ENCODE measurements around the gene ESPL1. TPM values are rescaled to one million over a fixed set of nuclear protein-coding genes. Genes with fewer than 3 reads are reported as not detected.

The ESPL1 gene
- polyA plus RNA-seq, 1 donor (not counting 4 experiments of a cell fraction or from before 2014, with no cell fraction given), result 3.7 TPM

GRCh38 chr12:53320352-53321195, 52.5 kb downstream of the ESPL1 start:
- TF ChIP-seq CTCF (optimal IDR thresholded peaks at IDR 0.05 in 1 of 3, IDR thresholded peaks at IDR 0.05 in 1 of 3, conservative IDR thresholded peaks at IDR 0.05 in 1 of 3; ENCODE audit: extremely low read depth in 1 of 3, insufficient read depth in 2 of 3, low read length in 3 of 3), result no peak
- TF ChIP-seq EZH2 (IDR thresholded peaks at IDR 0.05; ENCODE audit: low read length), result no peak
- Histone ChIP-seq H2AFZ (ENCODE audit: control insufficient read depth, low read length) (peak overlapping the region; percentile 98), H3K27me3 (ENCODE audit: control insufficient read depth, extremely low read depth, insufficient read depth, low read length) (no peaks in the 10 kb centered on the region), H3K9me3 (ENCODE audit: control insufficient read depth, low read depth, low read length) (no peaks in the 10 kb centered on the region), H3K27ac (ENCODE audit: control insufficient read depth, insufficient read depth, low read length) (peak overlapping the region; percentile 85), H3K4me1 (ENCODE audit: control insufficient read depth, extremely low read depth, insufficient read depth, low read length) (peaks cover 21% of the 10 kb centered on the region), H3K4me2 (ENCODE audit: control insufficient read depth, extremely low read depth, insufficient read depth, low read depth, low read length) (peak overlapping the region; percentile 94), H3K9me1 (ENCODE audit: control insufficient read depth, extremely low read depth, insufficient read depth, low read length) (no peaks in the 10 kb centered on the region), H3K36me3 (ENCODE audit: control insufficient read depth in 2 of 2, extremely low read depth in 1 of 2, insufficient read depth in 2 of 2, low read length in 2 of 2) (peaks cover 6 to 8% of the 10 kb centered on the region in 2 experiments), H3K4me3 (ENCODE audit: control insufficient read depth in 2 of 3, extremely low read depth in 1 of 3, insufficient read depth in 2 of 3, low read depth in 1 of 3, low read length in 3 of 3) (peak overlapping the region; percentile 77 to 100 (median 93)), H3K79me2 (ENCODE audit: control insufficient read depth, insufficient read depth, low read length) (peaks cover 2% of the 10 kb centered on the region), H4K20me1 (ENCODE audit: control insufficient read depth, extremely low read depth, insufficient read depth, low read length) (no peaks in the 10 kb centered on the region), H3K9ac (ENCODE audit: control insufficient read depth, extremely low read depth, insufficient read depth, low read length) (peak overlapping the region; percentile 86)
- dilution Hi-C loops (cut with MboI; ENCODE audit: extremely low pct_ligation_motif_present, low sequenced_read_pairs), result no loop called here
- no peak for DNase-seq (ENCODE audit: low read depth, low spot score)
- no peak for FAIRE-seq

- Histone ChIP-seq H3K27ac (ENCODE audit: control insufficient read depth, insufficient read depth, low read length) (peak overlapping the region; percentile 73), H4K20me1 (ENCODE audit: control insufficient read depth, extremely low read depth, insufficient read depth, low read length) (no peaks in the 10 kb centered on the region), H3K79me2 (ENCODE audit: control insufficient read depth, insufficient read depth, low read length) (peaks cover 2% of the 10 kb centered on the region), H3K4me2 (ENCODE audit: control insufficient read depth, extremely low read depth, insufficient read depth, low read depth, low read length) (peak overlapping the region; percentile 99), H3K4me3 (ENCODE audit: control insufficient read depth in 2 of 3, extremely low read depth in 1 of 3, insufficient read depth in 2 of 3, low read depth in 1 of 3, low read length in 3 of 3) (peak overlapping the region; percentile 48 to 81 (median 79)), H3K27me3 (ENCODE audit: control insufficient read depth, extremely low read depth, insufficient read depth, low read length) (no peaks in the 10 kb centered on the region), H3K9me3 (ENCODE audit: control insufficient read depth, low read depth, low read length) (no peaks in the 10 kb centered on the region), H2AFZ (ENCODE audit: control insufficient read depth, low read length) (peak overlapping the region; percentile 95), H3K4me1 (ENCODE audit: control insufficient read depth, extremely low read depth, insufficient read depth, low read length) (peaks cover 21% of the 10 kb centered on the region), H3K36me3 (ENCODE audit: control insufficient read depth in 2 of 2, extremely low read depth in 1 of 2, insufficient read depth in 2 of 2, low read length in 2 of 2) (no peaks in the 10 kb centered on the region), H3K9me1 (ENCODE audit: control insufficient read depth, extremely low read depth, insufficient read depth, low read length) (no peaks in the 10 kb centered on the region), H3K9ac (ENCODE audit: control insufficient read depth, extremely low read depth, insufficient read depth, low read length) (peak overlapping the region; percentile 81)
- dilution Hi-C loops (cut with MboI; ENCODE audit: extremely low pct_ligation_motif_present, low sequenced_read_pairs), result no loop called here
- TF ChIP-seq EZH2 (IDR thresholded peaks at IDR 0.05; ENCODE audit: low read length) (no peak), CTCF (optimal IDR thresholded peaks at IDR 0.05 in 1 of 3, IDR thresholded peaks at IDR 0.05 in 1 of 3, conservative IDR thresholded peaks at IDR 0.05 in 1 of 3; ENCODE audit: extremely low read depth in 1 of 3, insufficient read depth in 2 of 3, low read length in 3 of 3) (no peak)
- DNase-seq (ENCODE audit: low read depth, low spot score) (no peak), FAIRE-seq (no peak)
Observed at GRCh38 chr12:53324113-53324778, 56.1 kb downstream of the ESPL1 start.
